Measurements from ENCODE around the gene MYO5B. TPM values are rescaled to one million over a fixed set of nuclear protein-coding genes. Genes with fewer than 3 reads are reported as not detected.

MYO5B gene
- total RNA-seq, 4 donors from 2014 or later, result 32.0 to 63.3 (median 46.8) TPM

DNA sequence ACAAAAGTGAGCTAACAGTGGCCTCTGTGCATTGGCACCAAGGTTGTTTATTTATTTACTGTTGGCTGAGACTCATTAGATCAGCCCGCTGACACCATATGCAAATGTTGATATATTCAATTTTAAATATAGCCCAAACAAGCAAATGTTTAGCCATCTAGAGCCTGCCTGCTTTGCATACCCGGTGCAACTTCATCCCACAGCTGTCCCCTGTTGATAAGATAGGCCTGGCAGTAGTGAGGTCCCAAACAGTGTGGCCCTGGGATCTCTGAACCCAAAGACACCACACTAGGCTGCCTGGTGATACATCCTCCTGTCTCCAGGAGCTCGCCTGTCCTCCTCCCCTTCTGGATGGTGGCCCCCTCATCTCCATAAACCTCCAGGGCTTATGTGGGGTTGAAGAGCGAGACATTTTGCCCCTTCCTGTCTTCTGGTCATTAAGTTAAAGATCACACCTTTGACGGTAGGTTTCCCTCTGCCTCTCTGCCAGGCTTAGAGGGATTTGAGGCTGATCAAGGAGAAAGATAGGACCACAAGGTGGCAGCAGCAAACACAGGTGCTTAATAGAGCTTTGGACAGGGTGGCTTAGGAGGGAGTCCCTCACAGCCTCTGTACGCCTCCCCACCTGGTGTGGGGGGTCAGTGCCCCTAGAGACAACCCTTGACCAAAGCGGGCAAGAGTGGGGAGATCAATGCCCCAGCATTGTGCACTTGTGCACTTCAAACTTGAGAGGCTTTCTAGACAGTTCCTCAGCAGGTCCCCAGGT is 23.7 kb upstream of the MYO5B start:
- Histone ChIP-seq H3K4me3 (no peak overlapping the region), H3K36me3 (no peaks in the 10 kb centered on the region), H3K27me3 (peaks cover 0 to 16% (median 0%) of the 10 kb centered on the region in 4 donors), H3K4me1 (no peaks in the 10 kb centered on the region), H3K9me3 (peaks cover 0 to 19% (median 0%) of the 10 kb centered on the region in 3 donors), H3K27ac (no peak overlapping the region)
- intact Hi-C loops (cut with DNase I), result loop anchor here (10.0 kb wide), 1 partner anchor 136 kb away; no protein-coding TSS in a partner anchor
- 46 to 62% methylated on average over 6 to 7 of the region's 7 CpGs for WGBS, 2 donors
- TF ChIP-seq CTCF (IDR thresholded peaks at IDR 0.05) (peak in 5 of 6 experiments; percentile 14 to 58 (median 39)), POLR2A (IDR thresholded peaks at IDR 0.05) (no peak)
- DNase-seq, result no peak

DNA sequence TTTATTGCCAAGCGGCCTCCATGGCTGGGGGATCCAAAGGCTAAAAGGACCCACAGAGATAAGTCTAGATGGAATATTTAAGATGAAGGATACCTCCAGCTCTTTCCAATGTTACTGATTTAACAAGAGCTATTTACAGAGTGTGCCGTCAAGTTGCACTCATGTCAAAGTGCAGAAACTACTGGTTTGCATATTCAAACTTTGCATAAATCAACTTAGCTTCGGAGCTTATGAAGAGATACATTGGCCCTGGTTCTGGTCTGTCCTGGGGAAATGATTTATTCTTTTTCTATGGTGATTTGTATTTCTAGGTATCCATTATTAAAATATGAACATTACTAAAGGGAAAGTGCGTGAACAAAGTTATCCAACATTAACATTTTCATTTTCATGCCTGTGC is 14.4 kb upstream of the MYO5B start:
- intact Hi-C loops (cut with DNase I), result no loop called here
- Histone ChIP-seq H3K4me1 (no peaks in the 10 kb centered on the region), H3K4me3 (no peak overlapping the region), H3K27ac (no peak overlapping the region), H3K9me3 (no peaks in the 10 kb centered on the region), H3K27me3 (peaks cover 0 to 57% (median 0%) of the 10 kb centered on the region in 4 donors), H3K36me3 (no peaks in the 10 kb centered on the region)
- WGBS, 2 donors, result 88 to 94% methylated on average over 4 of the region's 4 CpGs
- TF ChIP-seq CTCF (IDR thresholded peaks at IDR 0.05), result no peak
- TF ChIP-seq POLR2A (IDR thresholded peaks at IDR 0.05), result no peak
- DNase-seq, result no peak

- 36 to 50% methylated on average over 1 of the region's 1 CpG for WGBS, 2 donors
- Histone ChIP-seq H3K27ac (no peak overlapping the region), H3K27me3 (peaks cover 0 to 57% (median 0%) of the 10 kb centered on the region in 4 donors), H3K36me3 (no peaks in the 10 kb centered on the region), H3K9me3 (no peaks in the 10 kb centered on the region), H3K4me1 (peaks cover 0 to 6% (median 0%) of the 10 kb centered on the region in 3 donors), H3K4me3 (no peak overlapping the region)
- intact Hi-C loops (cut with DNase I), result no loop called here
- DNase-seq, result no peak
- TF ChIP-seq CTCF (IDR thresholded peaks at IDR 0.05) (no peak), POLR2A (IDR thresholded peaks at IDR 0.05) (no peak)
These were observed 12.8 kb upstream of the MYO5B start for GRCh38 chr18:50207722-50208121.

GRCh38 chr18:50203801-50204604 is 9.1 kb upstream of the MYO5B start:
- H3K36me3 ChIP-seq, result no peaks in the 10 kb centered on the region
- intact Hi-C loops (cut with DNase I), result no loop called here
- no peak for DNase-seq
- H3K4me1 ChIP-seq, result peaks cover 0 to 6% (median 0%) of the 10 kb centered on the region in 3 donors
- no peak for TF ChIP-seq POLR2A (IDR thresholded peaks at IDR 0.05)
- peak; percentile 29 to 71 (median 61) for TF ChIP-seq CTCF (IDR thresholded peaks at IDR 0.05)
- H3K27ac ChIP-seq, result no peak overlapping the region
- peaks cover 0 to 49% (median 0%) of the 10 kb centered on the region in 4 donors for H3K27me3 ChIP-seq
- no peaks in the 10 kb centered on the region for H3K9me3 ChIP-seq
- 22 to 28% methylated on average over 23 to 24 of the region's 24 CpGs for WGBS, 2 donors
- peak overlapping the region in 1 of 4 donors; percentile 23 for H3K4me3 ChIP-seq

Measured in esophagus squamous epithelium (tissue), 5 donors.